Erythroblast (primary cell): ENCODE data around the gene KLC4.

Source experiments
- DNase-seq, 2 experiments: peaks; one replicate each; lab custom pipeline; 2025; lab: John Stamatoyannopoulos, UW
- GATA1 ChIP-seq: IDR thresholded peaks from 2 replicates; pipeline ENCODE4 v1.6.1; 2011; ENCODE audit warnings: low read depth, mild to moderate bottlenecking, control low read depth, low read length, moderate library complexity
- POLR2A ChIP-seq: IDR thresholded peaks from 2 replicates; pipeline ENCODE4 v1.6.1; 2011; ENCODE audit warnings: mild to moderate bottlenecking, low read length

The KLC4 gene

DNA sequence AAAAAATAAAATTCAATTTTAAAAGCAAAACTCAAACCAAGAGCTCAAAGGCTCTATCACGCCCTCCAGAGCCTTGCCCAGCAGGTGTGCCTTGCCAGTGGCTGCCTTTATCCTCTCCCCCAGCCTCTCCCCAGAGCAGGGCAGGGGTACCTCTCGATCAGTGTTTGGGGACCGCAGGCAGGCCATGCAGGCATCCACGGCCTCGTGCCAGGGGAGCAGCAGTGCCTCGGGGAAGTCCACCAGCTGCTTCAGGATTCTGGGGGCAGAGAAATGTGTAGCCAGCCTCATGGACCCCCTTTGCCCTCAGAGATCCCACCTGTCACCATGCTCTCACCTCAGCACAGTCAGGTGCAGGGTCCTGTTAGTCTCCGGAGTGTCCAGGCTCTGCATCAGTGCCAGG lies 11.4 kb upstream of the KLC4 start:
- DNase-seq, result no peak
- no peak for TF ChIP-seq GATA1
- TF ChIP-seq POLR2A, result no peak

- TF ChIP-seq POLR2A (no peak), GATA1 (no peak)
- DNase-seq, result no peak
These were observed 8.4 kb upstream of the KLC4 start for GRCh38 chr6:43050981-43051380.

DNA sequence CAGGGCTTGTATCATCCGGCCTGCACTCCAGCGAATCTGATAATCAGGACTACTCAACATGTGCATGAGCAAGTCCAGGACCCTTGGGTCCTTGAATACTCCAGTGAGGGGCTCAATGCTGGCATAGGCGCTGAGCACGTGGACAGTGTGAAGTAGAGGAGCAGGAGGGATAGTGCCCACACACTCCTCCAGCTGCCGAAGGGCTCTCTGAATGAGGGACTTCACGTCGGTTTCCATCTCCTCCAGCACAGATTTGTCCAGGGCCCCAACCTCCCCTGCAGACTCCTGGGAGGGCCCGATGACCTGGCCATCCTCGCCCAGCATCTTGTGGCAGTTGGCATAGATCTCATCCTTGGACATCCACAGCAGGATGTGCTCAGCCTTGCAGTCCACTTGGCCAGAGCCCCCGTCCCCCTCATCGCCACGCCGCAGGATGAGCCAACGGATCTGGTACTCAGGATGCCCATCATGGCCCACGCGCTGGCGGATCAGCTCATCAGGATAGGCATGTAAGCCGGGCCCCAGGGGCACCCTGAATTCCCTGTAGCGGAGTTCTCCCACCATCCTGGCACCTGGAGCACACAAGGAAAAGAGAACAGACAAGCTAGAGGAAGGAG lies 7.1 kb upstream of the KLC4 start:
- no peak for DNase-seq

GRCh38 chr6:43052842-43053544 lies 6.4 kb upstream of the KLC4 start:
- TF ChIP-seq GATA1 (no peak), POLR2A (no peak)
- DNase-seq, result peak; percentile 58 to 66

More for the DNA sequence above, 7.1 kb upstream of the KLC4 start:
- TF ChIP-seq GATA1 (no peak), POLR2A (no peak)

DNA sequence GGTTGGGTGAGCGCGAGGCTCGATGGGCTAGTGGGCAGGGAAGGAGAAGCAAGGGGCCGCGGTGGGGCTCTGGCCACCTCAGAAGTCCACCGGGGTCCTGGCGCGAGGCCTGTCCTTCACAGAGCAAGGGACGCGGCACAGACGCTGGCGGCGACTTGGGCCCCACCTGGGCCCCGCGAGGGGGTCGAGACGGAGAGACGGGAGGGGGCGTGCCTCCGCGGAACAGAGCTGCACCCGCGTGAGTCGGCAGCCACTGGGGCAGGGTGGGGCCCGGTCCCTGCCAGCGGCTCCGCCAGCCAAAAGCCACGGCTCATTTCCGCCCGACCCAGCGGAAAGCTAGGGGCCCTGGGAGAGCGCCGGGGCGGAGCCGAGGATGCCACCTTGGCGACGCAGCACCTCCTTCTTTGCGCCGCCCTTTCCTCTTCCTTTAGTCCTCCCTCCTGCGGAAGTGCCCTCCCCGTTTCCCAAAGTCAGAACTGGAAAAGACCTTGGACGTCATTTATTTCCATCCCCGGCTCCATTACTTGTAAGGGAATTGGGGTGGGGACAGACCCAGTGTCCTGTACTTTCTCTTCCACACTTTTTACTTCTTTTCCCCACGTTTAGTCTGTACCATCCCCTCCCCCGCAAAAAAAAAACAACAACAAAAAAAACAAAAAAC lies 5.8 kb upstream of the KLC4 start, which contains the start of gene CUL7:
CUL7 (minus strand) TSS at position 307 of the 661 bp plus-strand sequence. CDS start 1,063 bp downstream, outside the sequence.
- DNase-seq, result peak; percentile 93 to 96

GRCh38 chr6:43054206-43054943 lies 5.1 kb upstream of the KLC4 start:
- DNase-seq, result peak; percentile 44 to 48
- TF ChIP-seq GATA1 (no peak), POLR2A (no peak)

More for the DNA sequence above, 5.8 kb upstream of the KLC4 start, which contains the start of gene CUL7:
- TF ChIP-seq GATA1 (no peak), POLR2A (peak; percentile 88)

- no peak for DNase-seq
- TF ChIP-seq POLR2A (no peak), GATA1 (no peak)
These were observed 3.5 kb upstream of the KLC4 start for GRCh38 chr6:43055966-43056365.

- DNase-seq, result peak; percentile 71 to 89
- TF ChIP-seq POLR2A (no peak), GATA1 (no peak)
These were observed 900 bp upstream of the KLC4 start for GRCh38 chr6:43058531-43058930.

- no peak for TF ChIP-seq POLR2A
These were observed 763 bp downstream of the KLC4 start for GRCh38 chr6:43060034-43060754.

DNA sequence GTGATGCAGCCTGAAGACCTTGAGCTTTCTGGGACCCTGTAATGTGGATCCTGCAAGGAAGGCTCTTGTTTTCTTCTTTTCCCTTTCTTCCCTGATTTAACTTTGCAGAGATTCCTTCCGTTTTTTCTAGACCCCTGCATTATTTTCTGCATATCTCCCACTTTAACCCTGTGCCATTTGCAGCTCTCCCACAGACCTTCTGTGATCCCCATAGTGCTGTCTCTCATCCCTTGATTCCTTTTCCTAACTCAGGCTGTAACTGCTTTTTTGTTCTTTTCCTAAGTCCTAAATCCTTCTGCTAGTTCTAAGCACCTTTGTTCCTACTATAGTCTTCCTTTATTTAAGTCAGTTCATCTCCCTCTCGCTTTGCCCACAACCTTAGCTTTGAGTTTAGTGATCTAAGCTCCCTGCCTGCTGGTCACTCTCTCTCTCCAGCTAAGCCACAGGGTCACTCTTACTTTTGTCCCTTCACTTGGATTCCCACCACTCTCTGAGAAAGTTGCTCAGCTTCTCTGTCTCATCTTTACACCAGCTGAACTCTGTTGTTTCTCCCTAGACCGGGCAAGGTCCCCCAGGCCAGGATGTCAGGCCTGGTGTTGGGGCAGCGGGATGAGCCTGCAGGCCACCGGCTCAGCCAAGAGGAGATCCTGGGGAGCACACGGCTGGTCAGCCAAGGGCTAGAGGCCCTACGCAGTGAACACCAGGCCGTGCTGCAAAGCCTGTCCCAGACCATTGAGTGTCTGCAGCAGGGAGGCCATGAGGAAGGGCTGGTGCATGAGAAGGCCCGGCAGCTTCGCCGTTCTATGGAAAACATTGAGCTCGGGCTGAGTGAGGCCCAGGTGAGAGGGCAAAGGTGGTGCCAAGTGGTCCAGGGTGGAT lies 1.6 kb downstream of the KLC4 start:
- DNase-seq, result no peak
- TF ChIP-seq GATA1, result no peak
- TF ChIP-seq POLR2A, result no peak

More at GRCh38 chr6:43060034-43060754, 763 bp downstream of the KLC4 start:
- DNase-seq, result peak; percentile 33 to 55

DNA sequence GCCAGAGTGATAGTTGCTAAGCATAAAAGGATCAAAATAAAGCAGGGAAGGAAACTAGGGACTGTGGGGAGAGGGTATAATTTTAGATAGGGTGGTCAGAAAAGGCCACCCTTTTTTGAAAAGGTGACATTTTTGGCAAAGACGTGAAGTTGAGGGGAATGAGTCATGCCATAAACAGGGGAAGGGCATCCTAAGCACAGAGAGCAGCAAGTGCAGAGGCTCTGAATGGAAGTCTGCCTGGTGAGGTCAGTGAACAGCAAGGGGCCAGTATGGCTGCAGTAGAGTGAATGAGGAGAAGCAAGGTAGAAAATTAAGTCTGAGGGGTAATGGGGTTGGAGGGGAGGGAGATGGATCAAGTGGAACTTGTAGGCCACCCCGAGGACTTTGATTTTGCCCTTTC lies 2.4 kb downstream of the KLC4 start:
- TF ChIP-seq POLR2A (no peak), GATA1 (no peak)

GRCh38 chr6:43062818-43063217 lies 3.4 kb downstream of the KLC4 start:
- no peak for DNase-seq
- TF ChIP-seq GATA1 (no peak), POLR2A (no peak)

More for the DNA sequence above, 2.4 kb downstream of the KLC4 start:
- no peak for DNase-seq
